Measurements from ENCODE around the gene KCNAB2.

GRCh38 chr1:6086358-6086757 lies 40.7 kb downstream of the KCNAB2 start:
- TF ChIP-seq CTCF (IDR thresholded peaks at IDR 0.05) (no peak), ZFX (IDR thresholded peaks at IDR 0.05; ENCODE audit: borderline replicate concordance) (no peak)
